ENCODE data around the gene HLCS.

The HLCS gene

DNA sequence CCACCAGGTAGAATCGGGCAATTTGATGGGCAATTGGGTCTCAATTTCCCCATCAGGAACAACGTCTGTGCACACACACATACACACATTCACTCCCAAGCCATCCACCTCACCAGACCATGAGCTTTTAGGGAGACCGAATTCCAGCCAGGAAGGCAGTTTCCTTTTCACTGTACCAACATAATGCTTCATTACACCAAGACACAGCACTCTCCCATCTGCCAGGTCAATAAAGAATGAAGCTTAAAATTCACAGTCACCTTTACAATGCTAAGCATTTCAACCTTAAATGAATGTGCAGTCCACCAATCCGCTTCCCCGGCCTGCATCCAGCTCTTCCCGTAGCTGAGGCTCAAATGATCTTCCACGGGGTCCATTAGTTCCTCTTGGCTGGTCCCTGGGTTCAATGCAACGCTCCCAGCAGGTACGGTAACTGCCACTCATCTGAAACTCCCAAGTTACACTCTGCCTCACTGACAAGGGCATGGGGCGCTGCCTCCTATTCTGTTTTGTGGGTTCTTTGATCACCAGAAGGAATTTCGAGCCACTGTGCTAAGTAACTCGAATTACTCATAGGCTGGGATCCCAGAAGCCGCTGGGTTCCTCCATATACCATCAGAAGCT is 162.5 kb downstream of the HLCS start:
- DNase-seq: no peak

GRCh38 chr21:36803051-36803645 is 163.3 kb downstream of the HLCS start:
- DNase-seq: no peak

GRCh38 chr21:36800734-36801133 is 165.7 kb downstream of the HLCS start:
- no peak for DNase-seq

DNA sequence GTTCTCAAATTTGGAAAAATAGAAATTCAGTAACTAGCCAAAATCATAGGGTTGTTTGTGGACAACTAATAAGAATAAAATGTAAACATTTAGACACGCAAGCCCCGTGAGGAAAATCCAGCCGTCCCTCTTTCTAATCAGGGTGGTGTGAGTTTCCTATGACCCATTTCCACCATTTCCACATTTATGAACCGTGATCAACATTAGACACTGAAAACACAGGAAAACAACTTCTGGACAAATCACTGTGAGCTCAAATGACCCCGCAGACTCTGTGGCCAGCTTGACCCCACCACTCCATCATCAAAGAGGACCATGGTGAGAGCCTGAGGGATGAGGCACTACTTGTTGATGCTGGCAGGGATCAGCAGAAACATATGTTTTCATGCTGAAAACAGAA is 166.6 kb downstream of the HLCS start:
- DNase-seq: no peak

GRCh38 chr21:36798491-36798890 is 168.0 kb downstream of the HLCS start:
- no peak for DNase-seq

DNA sequence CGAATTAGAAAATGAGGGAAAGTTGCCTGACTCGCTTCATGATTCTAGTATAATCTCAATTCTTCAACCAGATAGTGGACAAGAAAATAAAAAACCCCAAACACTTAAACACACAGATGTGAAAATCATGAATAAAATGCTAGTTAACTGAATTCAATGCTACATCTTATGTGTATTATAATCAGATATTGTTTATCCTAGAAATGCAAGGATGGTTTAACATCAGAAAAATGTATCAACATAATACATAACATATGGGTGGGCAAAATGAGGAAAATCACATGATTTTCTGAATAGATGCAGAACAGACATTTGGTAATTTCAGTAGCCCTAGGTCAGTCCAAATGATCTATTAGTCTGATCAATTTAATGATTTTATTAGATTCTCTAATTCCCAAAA is 170.4 kb downstream of the HLCS start:
- no peak for DNase-seq

- DNase-seq: no peak
Measured at GRCh38 chr21:36792505-36792967, 173.9 kb downstream of the HLCS start.

GRCh38 chr21:36791695-36792470 is 174.6 kb downstream of the HLCS start:
- no peak for DNase-seq

DNA sequence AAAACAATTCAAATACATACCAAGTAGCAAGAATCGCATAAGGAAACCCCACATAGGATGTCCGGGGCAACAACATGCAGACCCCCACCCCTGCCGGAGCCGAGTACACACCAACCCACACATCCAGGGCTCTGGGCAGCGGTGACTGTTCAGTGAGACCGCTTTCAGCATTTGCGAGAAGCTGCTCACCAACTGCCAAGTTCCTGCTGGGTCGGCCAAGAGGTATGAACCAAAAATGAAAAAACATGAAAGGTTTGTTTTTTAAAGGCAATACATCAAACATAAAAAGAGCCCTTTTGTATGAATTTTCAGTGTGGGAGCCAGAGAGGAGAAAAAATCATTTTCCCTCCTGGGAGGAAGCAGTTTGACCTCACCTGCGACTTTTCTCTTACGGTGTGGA is 175.3 kb downstream of the HLCS start:
- DNase-seq: no peak

GRCh38 chr21:36790616-36791015 is 175.9 kb downstream of the HLCS start:
- DNase-seq: no peak

- DNase-seq: no peak
Measured at GRCh38 chr21:36788120-36788638, 178.3 kb downstream of the HLCS start.

DNA sequence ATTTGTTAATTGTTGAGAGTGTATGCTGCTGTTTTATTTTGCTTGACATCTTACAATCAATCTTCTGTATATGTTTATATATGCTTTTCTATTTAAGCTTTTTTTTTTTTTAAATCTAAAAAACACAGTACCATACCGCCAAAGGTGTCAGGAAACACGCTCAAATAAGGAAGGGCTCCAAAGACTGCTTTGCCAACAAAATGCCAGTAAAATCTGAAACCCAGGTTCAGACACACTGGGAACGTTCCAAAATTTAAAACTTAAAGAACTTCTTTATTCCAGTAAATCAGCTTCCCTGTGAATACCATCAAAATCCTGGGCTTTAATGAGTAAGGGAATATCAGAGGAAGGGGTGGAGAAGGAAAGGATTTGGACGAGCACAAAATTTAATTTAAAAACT is 180.3 kb downstream of the HLCS start:
- no peak for DNase-seq

GRCh38 chr21:36785615-36786014 is 180.9 kb downstream of the HLCS start:
- no peak for DNase-seq

GRCh38 chr21:36784947-36785346 is 181.5 kb downstream of the HLCS start:
- no peak for DNase-seq

DNA sequence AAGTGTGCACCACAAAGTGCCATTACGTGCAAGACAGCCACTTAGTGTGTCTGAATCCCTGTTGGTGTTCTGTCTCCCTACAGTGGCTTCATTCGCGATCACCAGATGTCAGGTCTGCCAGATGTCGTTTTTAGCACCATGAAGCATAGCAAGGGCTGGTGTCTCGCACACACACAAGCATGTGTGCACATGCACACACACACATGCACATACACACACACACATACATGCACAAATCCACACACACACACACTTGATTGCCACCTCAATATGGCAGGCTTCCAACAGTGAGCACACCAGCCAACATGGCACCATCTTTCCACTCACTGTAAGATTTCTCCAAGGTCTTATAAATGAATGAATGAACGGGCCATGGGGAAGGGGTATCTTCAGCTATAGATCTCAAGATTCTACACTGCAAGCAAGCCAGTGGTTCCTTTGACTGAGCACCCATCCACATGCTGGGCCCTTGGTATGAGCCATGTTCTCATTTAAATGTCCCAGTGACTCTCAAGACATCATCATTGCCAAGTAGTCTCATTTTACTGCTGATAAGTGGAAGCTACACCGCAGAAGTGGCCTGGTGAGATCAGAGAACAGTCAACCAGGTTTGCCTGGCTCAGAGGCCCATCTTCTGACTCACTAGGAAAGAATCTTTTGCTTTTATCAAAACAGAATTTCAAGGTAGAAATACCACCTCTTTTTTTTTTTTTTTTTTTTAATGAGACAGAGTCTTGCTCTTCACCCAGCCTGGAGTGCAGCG is 182.7 kb downstream of the HLCS start:
- no peak for DNase-seq

GRCh38 chr21:36780861-36781260 is 185.6 kb downstream of the HLCS start:
- DNase-seq: no peak

GRCh38 chr21:36776981-36777617 is 189.4 kb downstream of the HLCS start:
- DNase-seq: no peak

GRCh38 chr21:36773995-36774394 is 192.5 kb downstream of the HLCS start:
- no peak for DNase-seq

- DNase-seq: no peak
Measured at GRCh38 chr21:36773117-36773516, 193.4 kb downstream of the HLCS start.

DNA sequence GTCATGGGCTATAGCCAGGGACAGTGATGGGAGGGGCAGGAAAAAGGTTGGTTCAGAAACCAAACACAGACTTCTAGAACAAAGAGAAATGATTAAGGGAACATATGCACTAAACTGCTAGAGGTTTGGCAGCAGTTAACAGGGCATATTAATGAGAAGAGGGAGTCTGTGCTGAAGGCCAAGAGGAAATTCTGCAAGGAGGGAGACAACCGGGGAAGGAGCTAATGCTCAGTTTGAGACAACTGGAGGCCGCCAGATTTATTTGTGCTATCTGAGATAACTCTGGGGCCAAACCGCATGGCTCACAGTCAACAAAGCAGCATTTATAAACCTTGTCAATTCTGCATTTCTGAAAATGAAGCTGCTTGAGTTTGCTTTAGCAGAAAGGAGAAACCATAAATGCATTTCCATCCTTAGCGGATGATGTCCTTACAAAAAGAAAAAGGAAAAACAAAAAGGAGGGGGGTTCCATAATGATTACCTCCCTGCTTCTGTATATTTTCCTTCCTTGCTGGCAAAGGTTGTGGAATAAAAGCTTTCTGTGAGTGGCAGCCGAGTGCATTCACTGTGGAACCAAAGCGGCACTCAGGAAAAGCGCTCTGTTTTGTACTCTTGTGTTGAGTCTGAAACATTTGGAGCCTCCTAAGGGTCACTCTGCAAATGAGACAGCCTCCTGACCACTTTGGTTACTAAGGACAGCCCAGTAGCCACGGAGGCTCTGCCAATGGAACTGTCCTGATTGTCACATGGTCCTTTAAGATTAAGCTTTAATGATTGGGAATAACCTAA is 197.2 kb downstream of the HLCS start:
- DNase-seq: no peak

GRCh38 chr21:36768496-36768895 is 198.0 kb downstream of the HLCS start:
- DNase-seq: no peak

DNA sequence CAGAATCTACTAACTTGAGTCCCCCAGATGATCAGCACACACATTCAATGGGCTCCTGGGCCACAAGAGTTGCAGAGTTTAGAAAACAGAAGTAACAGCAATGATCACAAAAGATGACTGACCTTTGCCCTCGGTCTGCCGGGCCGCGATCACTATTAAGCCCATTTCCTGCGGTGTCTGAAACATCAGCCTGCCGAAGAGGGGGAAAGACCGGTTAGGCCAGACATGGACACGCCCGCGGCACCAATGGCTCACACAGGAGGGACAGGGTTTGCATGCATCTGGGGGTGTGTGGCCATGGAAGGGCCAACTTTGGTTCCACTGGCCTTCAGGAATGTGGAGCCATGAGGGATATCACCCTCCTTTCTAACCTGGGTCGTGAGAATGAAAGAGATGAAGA is 199.4 kb downstream of the HLCS start:
- no peak for DNase-seq

All from bone marrow (tissue), 2 donors.